DOHH2 (cell line): Measurements from ENCODE around the gene CYP1A2.
A peak's percentile ranks its signal among the peaks of the same experiment; 100 is the strongest.

Experiments
- H3F3A ChIP-seq: fragments of 200-600 bp; sonication (generic), shearing (Covaris generic); 2 replicates; pipeline ENCODE4 v1.6.0; 2016; ENCODE audit warnings: antibody characterized with exemption, mild to moderate bottlenecking; ENCODE audit not compliant: control insufficient read depth, insufficient read depth
- H3K27ac ChIP-seq: fragments of 200-600 bp; sonication (generic); 2 replicates; pipeline ENCODE4 v1.5.1; 2014; ENCODE audit warnings: low read depth, mild to moderate bottlenecking, low read length, moderate library complexity
- H3K27me3 ChIP-seq: fragments of 200-600 bp; sonication (generic); 2 replicates; pipeline ENCODE4 v1.6.1; 2014; ENCODE audit warnings: mild to moderate bottlenecking, low read length, mixed read lengths; ENCODE audit not compliant: control insufficient read depth
- H3K36me3 ChIP-seq: fragments of 200-600 bp; sonication (generic); 2 replicates; pipeline ENCODE4 v1.6.1; 2014; ENCODE audit warnings: mild to moderate bottlenecking, low read length, moderate library complexity, mixed read lengths; ENCODE audit not compliant: control insufficient read depth
- H3K4me1 ChIP-seq: fragments of 200-600 bp; sonication (generic); 2 replicates; pipeline ENCODE4 v1.6.1; 2014; ENCODE audit warnings: mild to moderate bottlenecking, low read length, mixed read lengths; ENCODE audit not compliant: control insufficient read depth
- H3K4me2 ChIP-seq: fragments of 200-600 bp; sonication (generic); 2 replicates; pipeline ENCODE4 v1.6.0; 2014; ENCODE audit warnings: mild to moderate bottlenecking, low read length, moderate library complexity
- H3K4me3 ChIP-seq: fragments of 200-600 bp; sonication (generic); 2 replicates; pipeline ENCODE4 v1.5.1; 2014; ENCODE audit warnings: mild to moderate bottlenecking, low read length, mixed read lengths
- H3K79me2 ChIP-seq: fragments of 200-600 bp; sonication (generic); 2 replicates; pipeline ENCODE4 v1.6.1; 2014; ENCODE audit warnings: mild to moderate bottlenecking, low read length, mixed read lengths; ENCODE audit not compliant: control insufficient read depth
- H3K9me2 ChIP-seq: fragments of 200-600 bp; sonication (generic); replicated peaks from 2 replicates; pipeline ENCODE4 v1.6.1; 2014; ENCODE audit warnings: mild to moderate bottlenecking, low read length, mixed read lengths; ENCODE audit not compliant: control insufficient read depth
- H3K9me3 ChIP-seq: fragments of 200-600 bp; sonication (generic); 2 replicates; pipeline ENCODE4 v1.6.1; 2014; ENCODE audit warnings: antibody characterized with exemption, low read length, mixed read lengths; ENCODE audit not compliant: control insufficient read depth, insufficient read depth
- H4K20me1 ChIP-seq: fragments of 200-600 bp; sonication (generic); 2 replicates; pipeline ENCODE4 v1.6.0; 2014; ENCODE audit warnings: low read depth, mild to moderate bottlenecking, antibody characterized with exemption, low read length, moderate library complexity; ENCODE audit not compliant: control insufficient read depth, insufficient read depth
- EZH2phosphoT487 ChIP-seq: fragments of 200-600 bp; sonication (generic); IDR thresholded peaks from 2 replicates; pipeline ENCODE4 v1.6.1; 2017; ENCODE audit warnings: borderline replicate concordance, mild to moderate bottlenecking, antibody characterized with exemption, low read length, moderate library complexity, mixed read lengths
- TF ChIP-seq, protein P1 (sequence below): fragments of 200-600 bp; sonication (generic); IDR thresholded peaks from one replicate; pipeline ENCODE4 v1.5.1; 2014; ENCODE audit warnings: antibody characterized with exemption, mild to moderate bottlenecking, low read depth, low read length; ENCODE audit not compliant: poor library complexity, severe bottlenecking

Gene CYP1A2

GRCh38 chr15:74775894-74776293, 27.2 kb downstream of the CYP1A2 start:
- Histone ChIP-seq H3K4me3 (peak overlapping the region; percentile 70), H3K4me1 (peaks cover 99% of the 10 kb centered on the region), H4K20me1 (no peaks in the 10 kb centered on the region), H3K36me3 (peaks cover 9% of the 10 kb centered on the region; the same call in 1 of the 2 replicates), H3K27me3 (no peaks in the 10 kb centered on the region), H3K27ac (peak overlapping the region; percentile 99), H3K9me2 (no peaks in the 10 kb centered on the region), H3K79me2 (peaks cover 54% of the 10 kb centered on the region), H3F3A (peaks cover 40% of the 10 kb centered on the region), H3K9me3 (no peaks in the 10 kb centered on the region), H3K4me2 (peak overlapping the region; percentile 93)
- TF ChIP-seq, protein P1, sequence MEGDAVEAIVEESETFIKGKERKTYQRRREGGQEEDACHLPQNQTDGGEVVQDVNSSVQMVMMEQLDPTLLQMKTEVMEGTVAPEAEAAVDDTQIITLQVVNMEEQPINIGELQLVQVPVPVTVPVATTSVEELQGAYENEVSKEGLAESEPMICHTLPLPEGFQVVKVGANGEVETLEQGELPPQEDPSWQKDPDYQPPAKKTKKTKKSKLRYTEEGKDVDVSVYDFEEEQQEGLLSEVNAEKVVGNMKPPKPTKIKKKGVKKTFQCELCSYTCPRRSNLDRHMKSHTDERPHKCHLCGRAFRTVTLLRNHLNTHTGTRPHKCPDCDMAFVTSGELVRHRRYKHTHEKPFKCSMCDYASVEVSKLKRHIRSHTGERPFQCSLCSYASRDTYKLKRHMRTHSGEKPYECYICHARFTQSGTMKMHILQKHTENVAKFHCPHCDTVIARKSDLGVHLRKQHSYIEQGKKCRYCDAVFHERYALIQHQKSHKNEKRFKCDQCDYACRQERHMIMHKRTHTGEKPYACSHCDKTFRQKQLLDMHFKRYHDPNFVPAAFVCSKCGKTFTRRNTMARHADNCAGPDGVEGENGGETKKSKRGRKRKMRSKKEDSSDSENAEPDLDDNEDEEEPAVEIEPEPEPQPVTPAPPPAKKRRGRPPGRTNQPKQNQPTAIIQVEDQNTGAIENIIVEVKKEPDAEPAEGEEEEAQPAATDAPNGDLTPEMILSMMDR, result no peak
- no peak for TF ChIP-seq EZH2phosphoT487

DNA sequence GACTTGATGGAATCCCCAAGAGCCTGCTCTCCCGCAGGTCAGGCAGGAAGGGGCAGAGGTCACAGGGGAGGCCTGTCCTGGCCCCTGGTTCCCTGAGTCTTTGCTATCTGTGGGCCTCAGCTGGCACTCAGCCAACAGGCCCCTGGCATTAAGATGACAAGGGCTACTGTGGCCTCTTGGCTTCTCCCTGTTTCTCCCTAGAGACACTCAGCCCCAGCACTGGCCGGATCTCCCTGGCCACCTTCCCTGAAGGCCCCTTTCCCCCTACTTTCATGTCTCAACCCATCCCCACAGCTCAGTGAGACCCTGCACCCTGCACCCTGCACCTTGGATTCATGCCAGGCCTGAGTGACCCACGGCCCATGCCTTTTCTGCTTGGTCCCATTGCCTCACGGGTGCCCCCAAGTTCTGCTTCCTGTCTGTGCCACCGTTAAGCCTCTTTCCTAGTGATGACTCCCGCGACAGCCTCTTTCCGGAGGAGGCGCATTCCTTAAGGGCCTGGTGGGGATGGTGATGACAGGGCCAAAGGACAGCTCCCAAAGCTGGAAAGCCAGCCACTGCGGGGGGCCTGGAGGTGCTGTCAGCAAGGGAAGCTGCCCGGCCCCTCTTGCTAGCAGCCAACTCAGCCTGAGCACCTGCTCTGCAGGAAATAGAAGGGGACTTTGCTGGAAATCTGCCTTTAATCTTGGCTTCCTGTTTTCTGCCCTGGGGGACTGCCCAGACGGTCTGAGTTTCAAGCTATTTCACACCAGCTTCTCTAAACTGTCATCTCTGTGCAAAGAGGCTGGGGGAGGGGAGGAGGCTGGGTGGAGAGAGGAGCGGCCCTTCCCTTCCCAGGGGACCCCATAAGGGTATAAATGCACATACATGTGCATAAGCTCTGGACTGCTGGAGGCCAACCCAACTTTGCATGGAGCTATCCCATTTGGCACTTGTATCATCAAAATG, 28.4 kb downstream of the CYP1A2 start:
- H3K4me3 ChIP-seq, result peak overlapping the region; percentile 70
- peaks cover 48% of the 10 kb centered on the region for H3F3A ChIP-seq
- H3K4me2 ChIP-seq, result peak overlapping the region; percentile 93
- peak overlapping the region; percentile 99 for H3K27ac ChIP-seq
- TF ChIP-seq EZH2phosphoT487, result no peak
- TF ChIP-seq, protein P1, result no peak
- peaks cover 9% of the 10 kb centered on the region; the same call in 1 of the 2 replicates for H3K36me3 ChIP-seq
- peaks cover 56% of the 10 kb centered on the region for H3K79me2 ChIP-seq
- no peaks in the 10 kb centered on the region for H4K20me1 ChIP-seq
- no peaks in the 10 kb centered on the region for H3K9me2 ChIP-seq
- no peaks in the 10 kb centered on the region for H3K9me3 ChIP-seq
- peaks cover 95% of the 10 kb centered on the region for H3K4me1 ChIP-seq
- H3K27me3 ChIP-seq, result no peaks in the 10 kb centered on the region

DNA sequence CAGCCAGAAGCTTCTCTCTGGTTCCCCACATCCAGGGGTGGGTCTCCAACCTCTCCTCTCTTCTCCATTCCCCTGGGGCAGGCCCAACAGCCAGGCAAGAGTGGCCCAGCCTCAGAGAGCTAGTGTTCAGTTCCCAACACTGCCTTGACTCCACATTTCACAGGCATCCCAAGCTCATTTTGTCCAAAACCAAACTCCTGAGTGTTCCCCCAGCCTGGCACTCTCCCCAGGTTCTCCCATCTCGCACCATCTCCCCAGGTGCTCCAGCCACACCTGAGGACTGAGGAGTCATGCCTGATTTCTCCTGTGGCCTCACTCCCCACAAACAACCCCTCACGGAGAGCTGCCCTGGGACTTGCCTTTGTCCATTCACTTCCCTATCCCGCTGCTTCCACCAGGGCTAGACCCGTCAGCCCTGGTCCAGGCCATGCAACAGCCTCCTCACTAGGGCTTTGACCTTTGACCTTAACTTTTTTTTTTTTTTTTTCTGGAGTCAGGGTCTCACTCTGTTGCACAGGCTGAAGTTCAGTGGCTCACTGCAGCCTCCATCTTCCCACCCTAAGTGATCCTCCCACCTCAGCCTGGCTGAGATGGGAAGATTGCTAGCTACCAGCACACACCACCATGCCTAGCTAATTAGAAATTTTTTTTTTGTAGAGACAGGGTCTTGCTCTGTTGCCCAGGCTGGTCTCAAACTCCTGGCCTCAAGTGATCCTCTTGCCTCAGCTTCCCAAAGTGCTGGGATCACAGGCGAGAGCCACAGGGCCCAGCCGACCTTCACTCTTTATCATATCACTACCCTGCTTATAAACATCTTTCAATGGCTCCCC, 29.3 kb downstream of the CYP1A2 start:
- Histone ChIP-seq H3K27ac (peak overlapping the region; percentile 99), H3K79me2 (peaks cover 62% of the 10 kb centered on the region), H3K4me2 (peak overlapping the region; percentile 93), H3K4me1 (peaks cover 87% of the 10 kb centered on the region), H3K9me3 (no peaks in the 10 kb centered on the region), H3K4me3 (peak overlapping the region; percentile 70), H3K27me3 (no peaks in the 10 kb centered on the region), H4K20me1 (no peaks in the 10 kb centered on the region), H3K36me3 (peaks cover 15% of the 10 kb centered on the region), H3F3A (peaks cover 49% of the 10 kb centered on the region), H3K9me2 (no peaks in the 10 kb centered on the region)
- TF ChIP-seq, protein P1, result no peak
- no peak for TF ChIP-seq EZH2phosphoT487
